Neutrophil (primary cell): Measurements from ENCODE around the gene GPRIN1.

Experiments used
- H3K27ac ChIP-seq: fragments of 200-600 bp; sonication (generic); 2 replicates; pipeline ENCODE4 v1.5.1; 2016; ENCODE audit warnings: mild to moderate bottlenecking, moderate library complexity
- H3K27me3 ChIP-seq: fragments of 200-600 bp; sonication (generic); 2 replicates; pipeline ENCODE4 v1.6.0; 2016; ENCODE audit warnings: mild to moderate bottlenecking
- H3K36me3 ChIP-seq: fragments of 200-600 bp; sonication (generic); 2 replicates; pipeline ENCODE4 v1.5.1; 2017
- H3K4me1 ChIP-seq, 2 experiments: fragments of 200-600 bp in 1 of 2; sonication (generic) in 1 of 2; 1 replicate in 1 of 2; 2 replicates in 1 of 2; pipeline versions ENCODE4 v1.5.1 to v1.6.1; 2013 to 2016; ENCODE audit warnings: low read depth in 1 of 2, low read length in 1 of 2, mild to moderate bottlenecking in 1 of 2, moderate library complexity in 1 of 2; ENCODE audit not compliant: control insufficient read depth in 1 of 2, insufficient read depth in 1 of 2
- H3K4me3 ChIP-seq, 2 experiments: fragments of 200-600 bp in 1 of 2; sonication (generic) in 1 of 2; 1 replicate in 1 of 2; 2 replicates in 1 of 2; pipeline ENCODE4 v1.5.1; 2013 to 2016; ENCODE audit warnings: low read depth in 1 of 2, low read length in 1 of 2, mild to moderate bottlenecking in 1 of 2, moderate library complexity in 1 of 2
- H3K9me3 ChIP-seq: fragments of 200-600 bp; sonication (generic); 2 replicates; pipeline ENCODE4 v1.5.1; 2016
- TF ChIP-seq, protein P1 (sequence below): fragments of 200-600 bp; sonication (generic); IDR thresholded peaks from 2 replicates; pipeline ENCODE4 v1.5.1; 2016; ENCODE audit warnings: antibody characterized with exemption

The GPRIN1 gene

GRCh38 chr5:176550275-176550831 lies 59.6 kb downstream of the GPRIN1 start:
- no peaks in the 10 kb centered on the region for H3K9me3 ChIP-seq
- TF ChIP-seq, protein P1, sequence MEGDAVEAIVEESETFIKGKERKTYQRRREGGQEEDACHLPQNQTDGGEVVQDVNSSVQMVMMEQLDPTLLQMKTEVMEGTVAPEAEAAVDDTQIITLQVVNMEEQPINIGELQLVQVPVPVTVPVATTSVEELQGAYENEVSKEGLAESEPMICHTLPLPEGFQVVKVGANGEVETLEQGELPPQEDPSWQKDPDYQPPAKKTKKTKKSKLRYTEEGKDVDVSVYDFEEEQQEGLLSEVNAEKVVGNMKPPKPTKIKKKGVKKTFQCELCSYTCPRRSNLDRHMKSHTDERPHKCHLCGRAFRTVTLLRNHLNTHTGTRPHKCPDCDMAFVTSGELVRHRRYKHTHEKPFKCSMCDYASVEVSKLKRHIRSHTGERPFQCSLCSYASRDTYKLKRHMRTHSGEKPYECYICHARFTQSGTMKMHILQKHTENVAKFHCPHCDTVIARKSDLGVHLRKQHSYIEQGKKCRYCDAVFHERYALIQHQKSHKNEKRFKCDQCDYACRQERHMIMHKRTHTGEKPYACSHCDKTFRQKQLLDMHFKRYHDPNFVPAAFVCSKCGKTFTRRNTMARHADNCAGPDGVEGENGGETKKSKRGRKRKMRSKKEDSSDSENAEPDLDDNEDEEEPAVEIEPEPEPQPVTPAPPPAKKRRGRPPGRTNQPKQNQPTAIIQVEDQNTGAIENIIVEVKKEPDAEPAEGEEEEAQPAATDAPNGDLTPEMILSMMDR, result no peak
- H3K27ac ChIP-seq, result peak overlapping the region; percentile 66
- H3K27me3 ChIP-seq, result no peaks in the 10 kb centered on the region
- peak overlapping the region; percentile 47 to 58 for H3K4me3 ChIP-seq
- H3K36me3 ChIP-seq, result no peaks in the 10 kb centered on the region
- H3K4me1 ChIP-seq, result peaks cover 69 to 98% of the 10 kb centered on the region in 2 experiments

- H3K27me3 ChIP-seq, result no peaks in the 10 kb centered on the region
Observed at GRCh38 chr5:176549871-176550270, 60.1 kb downstream of the GPRIN1 start.

GRCh38 chr5:176548967-176549444 lies 61.0 kb downstream of the GPRIN1 start, which contains the start of gene CDHR2:
CDHR2 (plus strand) TSS chr5:176549342; CDS start chr5:176565353, 16,011 bp downstream.
- Histone ChIP-seq H3K36me3 (no peaks in the 10 kb centered on the region), H3K4me1 (peaks cover 68 to 98% of the 10 kb centered on the region in 2 experiments), H3K9me3 (no peaks in the 10 kb centered on the region), H3K27me3 (no peaks in the 10 kb centered on the region), H3K4me3 (peak within 1 kb of the TSS; percentile 43 to 58), H3K27ac (peak within 1 kb of the TSS; percentile 66)
- TF ChIP-seq, protein P1, result no peak

More at GRCh38 chr5:176549871-176550270, 60.1 kb downstream of the GPRIN1 start:
- Histone ChIP-seq H3K9me3 (no peaks in the 10 kb centered on the region), H3K36me3 (no peaks in the 10 kb centered on the region), H3K4me3 (no peak overlapping the region), H3K4me1 (peaks cover 69 to 98% of the 10 kb centered on the region in 2 experiments), H3K27ac (peak overlapping the region; percentile 66)
- TF ChIP-seq, protein P1, result no peak

GRCh38 chr5:176547802-176548201 lies 62.2 kb downstream of the GPRIN1 start:
- H3K27me3 ChIP-seq, result no peaks in the 10 kb centered on the region
- peak overlapping the region in 1 of 2 experiments; percentile 43 for H3K4me3 ChIP-seq
- TF ChIP-seq, protein P1, result no peak
- no peaks in the 10 kb centered on the region for H3K36me3 ChIP-seq
- H3K9me3 ChIP-seq, result no peaks in the 10 kb centered on the region
- peaks cover 66 to 93% of the 10 kb centered on the region in 2 experiments for H3K4me1 ChIP-seq
- H3K27ac ChIP-seq, result peak overlapping the region; percentile 66
